Measurements from ENCODE around the gene PTPRN2.

The PTPRN2 gene

GRCh38 chr7:158264881-158265742, 322.5 kb downstream of the PTPRN2 start:
- Histone ChIP-seq H3K4me1 (ENCODE audit: control insufficient read depth in 2 of 2, insufficient read depth in 1 of 2, low read depth in 1 of 2, low read length in 2 of 2) (peaks cover 0 to 15% of the 10 kb centered on the region in 2 donors), H2BK15ac (ENCODE audit: low read length) (no peak overlapping the region), H4K8ac (ENCODE audit: low read depth, low read length) (no peak overlapping the region), H2BK5ac (ENCODE audit: low read length) (no peak overlapping the region), H3K23ac (ENCODE audit: low read depth, low read length, poor library complexity) (no peak overlapping the region), H2AK5ac (ENCODE audit: low read depth, low read length) (peak overlapping the region; percentile 82), H3K14ac (ENCODE audit: low read length) (no peak overlapping the region), H2BK120ac (ENCODE audit: low read depth, low read length) (no peak overlapping the region), H3K9ac (ENCODE audit: low read depth, low read length, poor library complexity) (no peak overlapping the region), H3K4me3 (ENCODE audit: low read length in 2 of 2) (no peak overlapping the region), H2AFZ (ENCODE audit: low read length) (no peak overlapping the region), H3K9me3 (replicated peaks in 1 of 2; ENCODE audit: control insufficient read depth in 2 of 2, insufficient read depth in 1 of 2, low read depth in 1 of 2, low read length in 2 of 2) (peaks cover 0 to 23% of the 10 kb centered on the region in 2 donors), H3K18ac (ENCODE audit: low read length) (peak overlapping the region; percentile 19), H4K91ac (ENCODE audit: low read depth, low read length, poor library complexity) (no peak overlapping the region), H3K36me3 (replicated peaks in 1 of 2; ENCODE audit: control insufficient read depth in 2 of 2, insufficient read depth in 2 of 2, low read length in 2 of 2) (peaks cover 0 to 6% of the 10 kb centered on the region in 2 donors), H3K79me1 (ENCODE audit: low read depth, low read length) (peaks cover under 1% of the 10 kb centered on the region), H3K27ac (replicated peaks; ENCODE audit: low read length) (no peak overlapping the region), H3K4me2 (ENCODE audit: insufficient read depth, low read length, poor library complexity, severe bottlenecking) (no peak overlapping the region), H2BK12ac (ENCODE audit: low read length) (no peak overlapping the region), H3K4ac (ENCODE audit: low read length) (no peak overlapping the region), H3K27me3 (ENCODE audit: control insufficient read depth in 3 of 3, insufficient read depth in 3 of 3, low read depth in 1 of 3, low read length in 3 of 3) (peaks cover 0 to 8% (median 0%) of the 10 kb centered on the region in 3 experiments)
- DNase-seq (ENCODE audit: low spot score): no peak
- WGBS, 2 donors (ENCODE audit: extremely low coverage in 2 of 2, insufficient read length in 2 of 2, insufficient replicate concordance in 1 of 2): no CpG with 5 or more reads among the region's 13 CpGs

DNA sequence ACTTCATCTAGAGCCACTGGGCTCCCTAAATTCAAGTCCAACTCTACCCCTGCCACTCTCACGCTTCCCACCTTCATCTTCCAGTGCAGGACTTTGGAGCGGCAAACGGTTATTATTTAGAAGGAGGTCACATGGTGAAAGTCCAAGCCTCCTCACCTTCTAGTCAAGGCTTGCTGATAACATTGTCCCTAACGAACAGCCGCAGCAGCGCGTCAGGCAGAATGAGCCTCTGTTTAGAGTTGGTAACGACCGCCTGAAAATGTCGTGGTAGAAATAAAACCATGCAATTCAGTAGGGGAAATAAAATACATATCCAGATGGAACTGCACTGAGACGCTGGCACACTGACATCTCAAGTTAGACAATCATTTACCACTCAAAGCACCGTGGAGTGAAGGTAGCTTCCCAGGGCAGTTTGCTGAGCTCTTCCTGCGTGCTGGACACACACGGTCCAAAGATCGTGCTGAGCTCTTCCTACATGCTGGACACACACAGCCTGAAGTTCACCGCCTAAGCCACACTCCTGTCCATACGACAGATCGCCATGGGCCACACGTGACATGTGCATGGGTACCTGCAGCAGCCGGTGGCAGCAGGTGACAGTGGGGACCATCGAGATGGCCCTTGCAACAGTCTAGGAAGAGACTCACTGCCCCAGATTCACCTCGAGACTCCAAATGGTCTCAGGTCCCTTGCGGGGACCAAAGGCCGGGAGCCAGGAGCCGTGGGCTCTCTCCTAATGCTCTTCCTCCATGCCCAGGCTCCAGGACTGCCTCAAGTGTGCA, 323.5 kb downstream of the PTPRN2 start:
- H4K91ac ChIP-seq (ENCODE audit: low read depth, low read length, poor library complexity): no peak overlapping the region
- H3K23ac ChIP-seq (ENCODE audit: low read depth, low read length, poor library complexity): peak overlapping the region; percentile 39
- H3K79me1 ChIP-seq (ENCODE audit: low read depth, low read length): no peaks in the 10 kb centered on the region
- no peak overlapping the region for H3K4me2 ChIP-seq (ENCODE audit: insufficient read depth, low read length, poor library complexity, severe bottlenecking)
- H2AFZ ChIP-seq (ENCODE audit: low read length): no peak overlapping the region
- peaks cover 0 to 6% of the 10 kb centered on the region in 2 donors for H3K36me3 ChIP-seq (replicated peaks in 1 of 2; ENCODE audit: control insufficient read depth in 2 of 2, insufficient read depth in 2 of 2, low read length in 2 of 2)
- H3K4ac ChIP-seq (ENCODE audit: low read length): no peak overlapping the region
- no peak overlapping the region for H2BK5ac ChIP-seq (ENCODE audit: low read length)
- H3K27me3 ChIP-seq (ENCODE audit: control insufficient read depth in 3 of 3, insufficient read depth in 3 of 3, low read depth in 1 of 3, low read length in 3 of 3): peaks cover 0 to 8% (median 0%) of the 10 kb centered on the region in 3 experiments
- no peak for DNase-seq (ENCODE audit: low spot score)
- no peak overlapping the region for H2BK120ac ChIP-seq (ENCODE audit: low read depth, low read length)
- H3K4me1 ChIP-seq (ENCODE audit: control insufficient read depth in 2 of 2, insufficient read depth in 1 of 2, low read depth in 1 of 2, low read length in 2 of 2): peaks cover 0 to 19% of the 10 kb centered on the region in 2 donors
- WGBS, 2 donors (ENCODE audit: extremely low coverage in 2 of 2, insufficient read length in 2 of 2, insufficient replicate concordance in 1 of 2): no CpG with 5 or more reads among the region's 25 CpGs
- H3K9me3 ChIP-seq (replicated peaks in 1 of 2; ENCODE audit: control insufficient read depth in 2 of 2, insufficient read depth in 1 of 2, low read depth in 1 of 2, low read length in 2 of 2): peaks cover 0 to 28% of the 10 kb centered on the region in 2 donors
- no peak overlapping the region for H3K9ac ChIP-seq (ENCODE audit: low read depth, low read length, poor library complexity)
- H3K18ac ChIP-seq (ENCODE audit: low read length): peak overlapping the region; percentile 27
- no peak overlapping the region for H2BK15ac ChIP-seq (ENCODE audit: low read length)
- no peak overlapping the region for H2BK12ac ChIP-seq (ENCODE audit: low read length)
- H3K27ac ChIP-seq (replicated peaks; ENCODE audit: low read length): no peak overlapping the region
- H2AK5ac ChIP-seq (ENCODE audit: low read depth, low read length): peak overlapping the region; percentile 40
- H3K14ac ChIP-seq (ENCODE audit: low read length): no peak overlapping the region
- no peak overlapping the region for H3K4me3 ChIP-seq (ENCODE audit: low read length in 2 of 2)
- no peak overlapping the region for H4K8ac ChIP-seq (ENCODE audit: low read depth, low read length)

- peak overlapping the region; percentile 93 for H4K91ac ChIP-seq (ENCODE audit: low read depth, low read length, poor library complexity)
- H3K9ac ChIP-seq (ENCODE audit: low read depth, low read length, poor library complexity): peak overlapping the region; percentile 65
- no peak overlapping the region for H2BK15ac ChIP-seq (ENCODE audit: low read length)
- no peak overlapping the region for H2BK5ac ChIP-seq (ENCODE audit: low read length)
- H3K4ac ChIP-seq (ENCODE audit: low read length): no peak overlapping the region
- no peak for DNase-seq (ENCODE audit: low spot score)
- peak overlapping the region; percentile 99 for H3K14ac ChIP-seq (ENCODE audit: low read length)
- peak overlapping the region; percentile 35 for H2BK12ac ChIP-seq (ENCODE audit: low read length)
- H3K36me3 ChIP-seq (replicated peaks in 1 of 2; ENCODE audit: control insufficient read depth in 2 of 2, insufficient read depth in 2 of 2, low read length in 2 of 2): peaks cover 0 to 6% of the 10 kb centered on the region in 2 donors
- peaks cover 0 to 19% of the 10 kb centered on the region in 2 donors for H3K4me1 ChIP-seq (ENCODE audit: control insufficient read depth in 2 of 2, insufficient read depth in 1 of 2, low read depth in 1 of 2, low read length in 2 of 2)
- peaks cover 0 to 29% of the 10 kb centered on the region in 2 donors for H3K9me3 ChIP-seq (replicated peaks in 1 of 2; ENCODE audit: control insufficient read depth in 2 of 2, insufficient read depth in 1 of 2, low read depth in 1 of 2, low read length in 2 of 2)
- H2BK120ac ChIP-seq (ENCODE audit: low read depth, low read length): no peak overlapping the region
- H3K4me2 ChIP-seq (ENCODE audit: insufficient read depth, low read length, poor library complexity, severe bottlenecking): no peak overlapping the region
- no peak overlapping the region for H2AFZ ChIP-seq (ENCODE audit: low read length)
- H2AK5ac ChIP-seq (ENCODE audit: low read depth, low read length): peak overlapping the region; percentile 73
- H3K27me3 ChIP-seq (ENCODE audit: control insufficient read depth in 3 of 3, insufficient read depth in 3 of 3, low read depth in 1 of 3, low read length in 3 of 3): peaks cover 0 to 8% (median 0%) of the 10 kb centered on the region in 3 experiments
- peak overlapping the region; percentile 0 for H4K8ac ChIP-seq (ENCODE audit: low read depth, low read length)
- WGBS, 2 donors (ENCODE audit: extremely low coverage in 2 of 2, insufficient read length in 2 of 2, insufficient replicate concordance in 1 of 2): no CpG with 5 or more reads among the region's 19 CpGs
- no peak overlapping the region for H3K27ac ChIP-seq (replicated peaks; ENCODE audit: low read length)
- peak overlapping the region; percentile 72 for H3K18ac ChIP-seq (ENCODE audit: low read length)
- peak overlapping the region; percentile 47 for H3K23ac ChIP-seq (ENCODE audit: low read depth, low read length, poor library complexity)
- H3K79me1 ChIP-seq (ENCODE audit: low read depth, low read length): no peaks in the 10 kb centered on the region
- peak overlapping the region in 1 of 2 donors; percentile 21 for H3K4me3 ChIP-seq (ENCODE audit: low read length in 2 of 2)
These were observed 324.3 kb downstream of the PTPRN2 start for GRCh38 chr7:158263110-158263963.
